SK-N-SH (cell line): ENCODE measurements around the gene PUS1.

Experiments
- CTCF ChIP-seq: fragments of 200-600 bp; sonication (generic); IDR thresholded peaks from 2 replicates; pipeline ENCODE4 v1.6.1; 2017; ENCODE audit warnings: antibody characterized with exemption, mild to moderate bottlenecking, moderate library complexity
- GABPA ChIP-seq: IDR thresholded peaks from 2 replicates; pipeline ENCODE4 v1.4.0; 2012; ENCODE audit warnings: low read depth, mild to moderate bottlenecking
- YY1 ChIP-seq: IDR thresholded peaks from 2 replicates; pipeline ENCODE4 v1.4.0; 2012; ENCODE audit warnings: low read depth, mild to moderate bottlenecking

GRCh38 chr12:131934535-131934934 is 5.5 kb downstream of the PUS1 start:
- no peak for TF ChIP-seq GABPA
- no peak for TF ChIP-seq YY1
- no peak for TF ChIP-seq CTCF
